Thyroid gland (tissue), 4 donors: ENCODE data around the gene PLCG2.

ENCODE experiments used
- CTCF ChIP-seq, 6 experiments: fragments of 200-600 bp in 3 of 6; fragments of 450-650 bp in 3 of 6; sonication (generic) in 3 of 6; IDR thresholded peaks; one replicate each; pipeline ENCODE4 v1.5.1; 2016 to 2019; ENCODE audit warnings: antibody characterized with exemption in 6 of 6, mild to moderate bottlenecking in 2 of 6, inconsistent platforms in 1 of 6, moderate library complexity in 1 of 6
- POLR2A ChIP-seq, 2 donors: fragments of 450-650 bp; IDR thresholded peaks; one replicate each; pipeline ENCODE4 v1.6.1; 2017; ENCODE audit warnings: antibody characterized with exemption in 2 of 2, mild to moderate bottlenecking in 2 of 2, moderate library complexity in 1 of 2

GRCh38 chr16:81861503-81861902, 82.4 kb downstream of the PLCG2 start:
- TF ChIP-seq CTCF (IDR thresholded peaks at IDR 0.05) (no peak), POLR2A (IDR thresholded peaks at IDR 0.05) (no peak)
